ENCODE measurements around the gene ACTL6B.

ACTL6B gene

DNA sequence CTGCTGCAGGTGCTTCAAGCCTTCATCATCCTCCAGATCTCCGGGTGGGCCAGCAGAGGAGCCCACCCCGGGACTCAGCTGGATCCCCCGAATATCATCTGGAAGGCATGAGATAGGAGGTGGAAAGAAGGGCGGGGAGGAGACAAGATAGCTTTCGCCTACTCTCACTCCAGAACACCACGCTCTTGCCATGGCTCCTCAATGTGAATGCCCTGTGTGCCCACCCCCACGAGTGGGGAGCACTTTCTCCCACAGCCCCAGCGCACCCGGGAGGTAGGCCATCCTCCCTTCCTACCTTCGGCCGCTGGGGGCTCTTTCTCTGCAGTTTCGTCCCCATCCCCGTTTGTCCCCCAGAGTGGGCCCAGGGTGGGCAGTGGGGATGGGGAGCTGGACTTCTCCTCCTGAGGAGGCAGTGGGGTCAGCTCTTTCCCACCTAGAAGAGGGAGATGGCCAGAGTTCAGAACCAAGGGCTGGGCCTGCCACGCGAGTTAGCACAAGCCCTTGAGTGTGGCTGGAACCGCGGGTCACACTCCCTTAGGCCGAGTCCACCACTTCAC lies 28.9 kb upstream of the ACTL6B start:
- peaks cover 90% of the 10 kb centered on the region for H3K36me3 ChIP-seq

DNA sequence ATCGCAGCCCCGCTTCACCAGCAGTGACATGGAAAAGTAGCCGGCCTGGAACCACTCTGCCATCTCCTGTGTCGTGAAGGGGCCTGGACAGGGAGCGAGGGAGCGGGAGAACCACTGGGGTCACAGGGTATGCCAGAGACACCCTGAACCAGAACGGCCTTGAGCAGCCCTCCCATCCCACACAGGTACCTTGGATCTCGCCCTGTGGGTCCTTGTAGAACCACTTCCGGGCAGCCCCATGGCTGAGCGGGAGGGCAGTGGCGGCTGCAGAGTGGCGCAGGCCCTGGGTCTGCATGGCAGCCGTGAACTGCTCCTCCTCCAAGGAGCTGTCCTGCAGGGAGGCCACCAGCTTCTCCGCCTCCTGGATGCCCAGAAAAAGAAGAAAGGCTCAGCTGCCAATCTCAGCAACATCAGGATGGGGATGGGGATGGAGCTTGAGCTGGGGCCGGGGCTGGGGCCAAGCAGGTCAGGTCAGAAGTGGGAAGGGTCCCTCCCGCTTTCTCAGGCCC lies 28.3 kb upstream of the ACTL6B start:
- Histone ChIP-seq H3K36me3 (peaks cover 95% of the 10 kb centered on the region), H3K4me3 (ENCODE audit: low read depth in 1 of 2, low read length in 1 of 2) (no peak overlapping the region), H3K4me1 (ENCODE audit: control insufficient read depth in 1 of 2, insufficient read depth in 1 of 2, low read depth in 1 of 2, low read length in 1 of 2) (peaks cover 10 to 11% of the 10 kb centered on the region in 2 experiments), H3K27me3 (no peaks in the 10 kb centered on the region), H3K9me3 (no peaks in the 10 kb centered on the region), H3K27ac (no peak overlapping the region)
- TF ChIP-seq, protein P1, sequence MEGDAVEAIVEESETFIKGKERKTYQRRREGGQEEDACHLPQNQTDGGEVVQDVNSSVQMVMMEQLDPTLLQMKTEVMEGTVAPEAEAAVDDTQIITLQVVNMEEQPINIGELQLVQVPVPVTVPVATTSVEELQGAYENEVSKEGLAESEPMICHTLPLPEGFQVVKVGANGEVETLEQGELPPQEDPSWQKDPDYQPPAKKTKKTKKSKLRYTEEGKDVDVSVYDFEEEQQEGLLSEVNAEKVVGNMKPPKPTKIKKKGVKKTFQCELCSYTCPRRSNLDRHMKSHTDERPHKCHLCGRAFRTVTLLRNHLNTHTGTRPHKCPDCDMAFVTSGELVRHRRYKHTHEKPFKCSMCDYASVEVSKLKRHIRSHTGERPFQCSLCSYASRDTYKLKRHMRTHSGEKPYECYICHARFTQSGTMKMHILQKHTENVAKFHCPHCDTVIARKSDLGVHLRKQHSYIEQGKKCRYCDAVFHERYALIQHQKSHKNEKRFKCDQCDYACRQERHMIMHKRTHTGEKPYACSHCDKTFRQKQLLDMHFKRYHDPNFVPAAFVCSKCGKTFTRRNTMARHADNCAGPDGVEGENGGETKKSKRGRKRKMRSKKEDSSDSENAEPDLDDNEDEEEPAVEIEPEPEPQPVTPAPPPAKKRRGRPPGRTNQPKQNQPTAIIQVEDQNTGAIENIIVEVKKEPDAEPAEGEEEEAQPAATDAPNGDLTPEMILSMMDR (IDR thresholded peaks at IDR 0.05) = no peak

More for the DNA sequence above, 28.9 kb upstream of the ACTL6B start:
- H3K27ac ChIP-seq = peak overlapping the region; percentile 11
- TF ChIP-seq, protein P1 (IDR thresholded peaks at IDR 0.05) = no peak
- H3K27me3 ChIP-seq = no peaks in the 10 kb centered on the region
- H3K4me1 ChIP-seq (ENCODE audit: control insufficient read depth in 1 of 2, insufficient read depth in 1 of 2, low read depth in 1 of 2, low read length in 1 of 2) = peaks cover 4 to 6% of the 10 kb centered on the region in 2 experiments
- no peak overlapping the region for H3K4me3 ChIP-seq (ENCODE audit: low read depth in 1 of 2, low read length in 1 of 2)
- H3K9me3 ChIP-seq = no peaks in the 10 kb centered on the region

DNA sequence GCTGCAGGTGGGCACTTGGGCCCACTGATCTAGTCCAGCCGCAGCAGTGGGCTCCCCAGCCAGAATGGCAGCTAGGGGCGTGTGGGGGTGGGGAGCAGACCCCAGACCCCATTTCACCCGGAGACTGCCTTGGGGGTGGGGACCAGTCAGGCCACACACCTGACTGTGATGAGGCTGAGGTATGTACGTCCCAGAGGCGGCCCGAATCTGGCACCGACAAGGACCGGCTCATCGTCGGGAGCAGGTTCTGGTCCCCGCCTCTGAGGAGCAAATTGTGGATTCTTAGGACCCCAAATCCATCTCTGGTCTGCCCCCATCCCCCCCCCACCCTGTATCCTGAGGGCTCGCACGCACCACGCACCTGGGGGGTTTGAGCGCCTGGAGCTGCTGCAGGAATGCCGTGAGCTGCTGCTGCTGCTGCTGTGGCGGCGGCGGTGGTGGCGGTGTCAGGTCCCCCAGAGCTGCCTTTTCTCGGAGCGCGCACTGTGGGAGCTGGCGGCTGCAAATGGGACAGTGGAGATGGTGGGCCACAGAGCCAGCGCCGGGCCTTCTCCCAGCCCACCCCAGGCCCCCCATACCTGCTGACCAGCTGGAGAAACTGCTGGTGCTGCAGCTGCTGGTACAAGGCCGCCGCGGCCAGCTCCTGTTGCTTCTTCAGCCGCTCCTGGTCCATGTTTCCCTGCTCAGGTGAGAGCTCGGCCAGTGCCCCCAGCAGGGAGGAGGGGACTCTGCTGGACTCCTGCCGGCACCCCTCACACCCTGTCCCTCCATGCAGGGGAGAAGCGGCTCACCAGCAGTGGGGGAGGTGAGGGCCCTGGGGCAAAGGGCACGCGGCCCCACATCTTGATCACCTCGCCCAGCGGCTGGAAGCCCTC lies 27.6 kb upstream of the ACTL6B start:
- Histone ChIP-seq H3K36me3 (peaks cover 97% of the 10 kb centered on the region), H3K4me3 (ENCODE audit: low read depth in 1 of 2, low read length in 1 of 2) (no peak overlapping the region)

DNA sequence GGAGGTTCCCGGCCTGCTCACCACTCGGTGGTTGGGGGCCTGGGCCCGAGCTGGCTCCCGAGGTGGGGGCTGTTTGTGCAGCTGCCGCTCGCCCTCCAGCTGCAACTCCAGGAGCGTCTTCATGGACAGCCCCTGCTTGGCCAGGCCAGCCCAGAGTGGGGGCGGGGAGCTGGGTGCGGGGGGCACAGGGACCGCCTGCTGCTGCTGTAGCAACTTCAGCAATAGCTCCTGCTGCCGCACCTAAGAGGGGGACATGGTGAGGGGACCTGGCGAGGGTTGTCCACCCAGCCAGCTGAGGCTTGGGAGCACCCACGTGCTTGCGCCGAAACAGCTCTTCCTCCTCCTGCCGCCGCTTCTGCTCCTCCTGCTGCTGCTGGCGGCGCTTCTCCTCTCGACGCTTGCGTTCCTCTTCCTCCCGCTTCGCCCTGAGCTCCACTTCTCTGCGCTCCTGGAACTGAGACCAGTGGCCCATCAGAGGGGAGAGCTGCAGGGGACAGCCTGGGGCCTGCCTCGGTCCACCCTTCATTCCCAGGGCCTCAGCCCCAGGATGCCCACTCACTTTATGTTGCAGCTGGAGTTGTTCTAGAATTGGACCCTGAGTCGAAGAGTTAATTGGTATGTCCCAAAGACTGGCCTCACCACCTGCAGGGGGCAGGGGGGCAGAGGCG lies 26.9 kb upstream of the ACTL6B start:
- peaks cover 98% of the 10 kb centered on the region for H3K36me3 ChIP-seq
- peak overlapping the region; percentile 100 for H3K27ac ChIP-seq
- TF ChIP-seq, protein P1 (IDR thresholded peaks at IDR 0.05) = no peak
- H3K9me3 ChIP-seq = peaks cover 6% of the 10 kb centered on the region
- peaks cover 24 to 26% of the 10 kb centered on the region in 2 experiments for H3K4me1 ChIP-seq (ENCODE audit: control insufficient read depth in 1 of 2, insufficient read depth in 1 of 2, low read depth in 1 of 2, low read length in 1 of 2)
- no peak overlapping the region for H3K4me3 ChIP-seq (ENCODE audit: low read depth in 1 of 2, low read length in 1 of 2)
- H3K27me3 ChIP-seq = no peaks in the 10 kb centered on the region

More for the DNA sequence above, 27.6 kb upstream of the ACTL6B start:
- no peaks in the 10 kb centered on the region for H3K9me3 ChIP-seq
- TF ChIP-seq, protein P1 (IDR thresholded peaks at IDR 0.05) = no peak
- no peaks in the 10 kb centered on the region for H3K27me3 ChIP-seq
- H3K4me1 ChIP-seq (ENCODE audit: control insufficient read depth in 1 of 2, insufficient read depth in 1 of 2, low read depth in 1 of 2, low read length in 1 of 2) = peaks cover 16 to 18% of the 10 kb centered on the region in 2 experiments
- H3K27ac ChIP-seq = peak overlapping the region; percentile 100

DNA sequence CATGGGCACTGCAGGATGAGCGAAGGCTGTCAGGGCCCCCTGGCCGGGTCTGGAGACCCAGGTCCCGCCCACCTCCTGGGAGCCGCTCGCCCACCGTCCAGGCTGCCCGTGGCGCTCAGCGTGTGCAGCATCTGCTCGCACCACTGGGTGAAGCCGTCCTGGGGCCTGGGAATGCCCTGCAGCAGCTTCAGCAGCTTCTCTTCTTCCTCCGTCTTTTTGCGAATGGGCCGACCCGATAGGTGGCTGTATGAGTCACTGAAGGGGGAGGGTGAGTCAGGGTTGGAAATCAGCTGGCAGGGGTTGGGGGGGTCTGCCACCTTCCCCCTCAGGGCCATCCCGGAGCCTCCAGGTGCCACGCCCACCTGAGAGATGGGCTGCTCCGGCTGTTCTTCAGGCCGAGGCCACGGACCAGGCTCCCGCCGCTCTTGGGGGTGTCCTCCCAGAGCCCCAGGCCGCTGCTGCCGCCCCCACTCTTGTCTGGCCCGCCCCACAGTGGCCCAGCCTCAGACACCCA lies 26.0 kb upstream of the ACTL6B start:
- TF ChIP-seq, protein P1 (IDR thresholded peaks at IDR 0.05) = no peak
- H3K4me1 ChIP-seq (ENCODE audit: control insufficient read depth in 1 of 2, insufficient read depth in 1 of 2, low read depth in 1 of 2, low read length in 1 of 2) = peaks cover 32 to 34% of the 10 kb centered on the region in 2 experiments
- peak overlapping the region; percentile 100 for H3K27ac ChIP-seq
- H3K27me3 ChIP-seq = no peaks in the 10 kb centered on the region
- peaks cover 6% of the 10 kb centered on the region for H3K9me3 ChIP-seq
- peaks cover 98% of the 10 kb centered on the region for H3K36me3 ChIP-seq
- H3K4me3 ChIP-seq (ENCODE audit: low read depth in 1 of 2, low read length in 1 of 2) = no peak overlapping the region

Measured in neutrophil (primary cell).